ENCODE results near the gene SERAC1.

DNA sequence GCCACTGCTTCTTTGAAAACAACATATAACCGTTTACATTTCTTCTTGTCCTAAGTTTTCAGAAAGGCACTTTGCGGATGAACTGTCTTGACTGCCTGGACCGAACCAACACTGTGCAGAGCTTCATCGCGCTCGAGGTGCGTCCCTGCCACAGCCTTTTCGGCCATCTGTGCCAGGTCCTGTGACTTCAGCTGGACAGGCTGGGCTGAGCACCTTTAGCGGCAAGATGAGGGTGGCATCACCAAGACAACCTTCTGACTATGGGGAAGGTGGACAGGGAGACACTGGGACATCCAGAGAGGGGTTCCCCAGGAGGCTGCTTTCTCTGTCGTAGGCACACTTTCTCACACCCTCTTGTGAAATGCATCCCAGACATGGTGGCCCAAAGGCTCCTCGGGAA, 104.3 kb downstream of the SERAC1 start:
- TF ChIP-seq CTCF (IDR thresholded peaks at IDR 0.05) = no peak
- no peak for TF ChIP-seq EP300 (IDR thresholded peaks at IDR 0.05)
- TF ChIP-seq POLR2A (IDR thresholded peaks at IDR 0.05) = no peak
